C4-2B (cell line): Measurements from ENCODE around the gene FLII.

Source experiments
- H3K27ac ChIP-seq: fragments of 450-650 bp; 2 replicates; pipeline ENCODE4 v1.5.1; 2017
- ZFX ChIP-seq: fragments of 450-650 bp; IDR thresholded peaks from 2 replicates; pipeline ENCODE4 v1.6.1; 2017
- TF ChIP-seq, protein P1 (sequence below): fragments of 450-650 bp; conservative IDR thresholded peaks from 2 replicates; pipeline ENCODE4 v1.5.1; 2017; ENCODE audit warnings: mild to moderate bottlenecking

The FLII gene

DNA sequence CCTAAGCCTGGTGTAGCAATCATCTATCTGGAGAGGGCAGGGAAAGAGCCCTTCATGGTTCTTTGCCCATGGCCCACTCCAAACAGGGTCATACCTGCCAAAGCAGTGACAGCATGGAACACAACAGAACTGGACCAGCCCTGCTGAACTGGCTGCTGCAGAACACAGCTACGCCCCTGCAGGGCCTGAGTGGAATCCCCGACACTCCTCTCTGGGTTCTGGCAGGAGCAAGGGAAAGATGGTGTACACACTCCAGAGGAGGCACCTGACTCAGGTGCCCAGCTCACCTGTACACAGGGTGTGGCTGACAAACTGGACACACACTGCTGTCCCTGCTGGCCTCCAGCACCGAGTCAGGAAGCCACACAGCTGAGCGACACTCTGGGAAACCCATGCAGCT, 21.7 kb upstream of the FLII start:
- no peak overlapping the region for H3K27ac ChIP-seq
- no peak for TF ChIP-seq ZFX
- TF ChIP-seq, protein P1, sequence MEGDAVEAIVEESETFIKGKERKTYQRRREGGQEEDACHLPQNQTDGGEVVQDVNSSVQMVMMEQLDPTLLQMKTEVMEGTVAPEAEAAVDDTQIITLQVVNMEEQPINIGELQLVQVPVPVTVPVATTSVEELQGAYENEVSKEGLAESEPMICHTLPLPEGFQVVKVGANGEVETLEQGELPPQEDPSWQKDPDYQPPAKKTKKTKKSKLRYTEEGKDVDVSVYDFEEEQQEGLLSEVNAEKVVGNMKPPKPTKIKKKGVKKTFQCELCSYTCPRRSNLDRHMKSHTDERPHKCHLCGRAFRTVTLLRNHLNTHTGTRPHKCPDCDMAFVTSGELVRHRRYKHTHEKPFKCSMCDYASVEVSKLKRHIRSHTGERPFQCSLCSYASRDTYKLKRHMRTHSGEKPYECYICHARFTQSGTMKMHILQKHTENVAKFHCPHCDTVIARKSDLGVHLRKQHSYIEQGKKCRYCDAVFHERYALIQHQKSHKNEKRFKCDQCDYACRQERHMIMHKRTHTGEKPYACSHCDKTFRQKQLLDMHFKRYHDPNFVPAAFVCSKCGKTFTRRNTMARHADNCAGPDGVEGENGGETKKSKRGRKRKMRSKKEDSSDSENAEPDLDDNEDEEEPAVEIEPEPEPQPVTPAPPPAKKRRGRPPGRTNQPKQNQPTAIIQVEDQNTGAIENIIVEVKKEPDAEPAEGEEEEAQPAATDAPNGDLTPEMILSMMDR = no peak

DNA sequence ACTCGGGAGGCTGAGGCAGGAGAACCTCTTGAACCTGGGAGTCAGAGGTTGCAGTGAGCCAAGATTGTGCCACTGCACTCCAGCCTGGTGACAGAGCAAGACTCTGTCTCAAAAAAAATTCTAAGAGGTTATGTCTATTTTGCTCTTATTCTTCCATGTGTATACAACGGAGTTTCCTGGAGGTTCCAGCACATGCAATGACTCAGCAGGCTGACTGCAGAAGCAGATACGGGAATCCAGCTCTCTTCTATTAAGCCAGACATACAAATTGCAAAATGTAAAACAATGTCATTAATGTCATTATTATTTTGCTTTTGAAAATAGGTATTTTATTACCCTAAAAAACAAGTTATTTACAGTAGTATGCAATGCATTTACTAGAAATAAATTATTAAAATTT, 20.3 kb upstream of the FLII start:
- no peak for TF ChIP-seq ZFX
- TF ChIP-seq, protein P1 = no peak
- H3K27ac ChIP-seq = no peak overlapping the region

DNA sequence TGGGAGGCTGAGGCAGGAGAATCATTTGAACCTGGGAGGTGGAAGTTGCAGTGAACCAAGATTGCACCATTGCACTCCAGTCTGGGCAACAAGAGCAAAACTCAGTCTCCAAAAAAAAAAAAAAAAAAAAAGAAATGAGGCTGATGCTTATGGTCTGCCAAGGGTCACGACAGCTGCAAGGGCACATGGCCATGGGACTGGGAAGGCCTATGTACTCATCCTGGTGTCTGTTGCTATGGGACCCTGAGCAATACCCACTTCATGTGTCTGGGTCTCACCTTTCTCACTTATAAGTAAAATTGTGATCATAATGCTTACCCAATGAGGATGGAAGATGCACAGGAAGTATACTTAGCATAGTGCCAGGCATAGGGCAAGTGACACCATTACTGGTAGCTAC, 18.5 kb upstream of the FLII start:
- no peak overlapping the region for H3K27ac ChIP-seq
- TF ChIP-seq, protein P1 = no peak
- no peak for TF ChIP-seq ZFX

DNA sequence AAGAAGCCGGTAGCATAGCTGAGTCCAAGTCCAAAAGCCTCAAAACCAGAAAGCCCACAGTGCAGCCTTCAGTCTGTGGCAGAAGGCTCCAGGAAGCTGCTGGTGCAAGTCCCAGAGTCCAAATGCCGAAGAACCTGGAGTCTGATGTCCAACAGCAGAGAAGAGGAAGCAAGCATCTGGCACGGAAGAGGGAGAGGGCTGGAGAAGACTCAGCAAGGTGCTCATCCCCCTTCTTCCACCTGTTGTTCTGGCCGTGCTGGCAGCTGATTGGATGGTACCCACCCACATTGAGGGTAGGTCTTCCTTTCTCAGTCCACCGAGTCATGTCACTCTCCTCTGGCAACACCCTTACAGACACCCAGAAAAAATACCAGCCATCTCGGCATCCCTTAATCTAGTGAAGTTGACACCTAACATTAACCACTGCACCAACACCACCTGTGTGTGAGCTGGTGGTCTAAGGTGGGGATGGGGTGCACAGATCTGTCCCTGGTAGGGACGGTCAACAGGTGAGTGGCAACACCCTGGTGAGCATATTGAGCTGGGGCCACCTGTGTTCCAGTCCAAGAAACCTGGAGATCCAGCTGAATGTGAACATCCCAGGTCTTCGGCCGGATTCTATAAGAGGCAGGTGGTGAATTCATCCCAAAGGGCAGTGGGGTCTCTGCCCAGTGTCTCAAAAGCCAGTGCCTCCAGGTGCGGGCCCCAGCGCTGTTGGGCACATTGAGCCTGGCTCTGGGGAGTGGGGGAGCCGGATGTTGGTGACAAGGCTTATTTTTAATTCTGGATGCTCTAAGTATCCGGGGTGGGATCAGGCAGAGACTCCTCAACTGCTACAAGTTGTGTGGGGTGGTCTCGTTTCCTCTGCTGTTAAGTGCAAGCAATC, 11.8 kb upstream of the FLII start:
- TF ChIP-seq, protein P1 = no peak
- TF ChIP-seq ZFX = no peak
- no peak overlapping the region for H3K27ac ChIP-seq

DNA sequence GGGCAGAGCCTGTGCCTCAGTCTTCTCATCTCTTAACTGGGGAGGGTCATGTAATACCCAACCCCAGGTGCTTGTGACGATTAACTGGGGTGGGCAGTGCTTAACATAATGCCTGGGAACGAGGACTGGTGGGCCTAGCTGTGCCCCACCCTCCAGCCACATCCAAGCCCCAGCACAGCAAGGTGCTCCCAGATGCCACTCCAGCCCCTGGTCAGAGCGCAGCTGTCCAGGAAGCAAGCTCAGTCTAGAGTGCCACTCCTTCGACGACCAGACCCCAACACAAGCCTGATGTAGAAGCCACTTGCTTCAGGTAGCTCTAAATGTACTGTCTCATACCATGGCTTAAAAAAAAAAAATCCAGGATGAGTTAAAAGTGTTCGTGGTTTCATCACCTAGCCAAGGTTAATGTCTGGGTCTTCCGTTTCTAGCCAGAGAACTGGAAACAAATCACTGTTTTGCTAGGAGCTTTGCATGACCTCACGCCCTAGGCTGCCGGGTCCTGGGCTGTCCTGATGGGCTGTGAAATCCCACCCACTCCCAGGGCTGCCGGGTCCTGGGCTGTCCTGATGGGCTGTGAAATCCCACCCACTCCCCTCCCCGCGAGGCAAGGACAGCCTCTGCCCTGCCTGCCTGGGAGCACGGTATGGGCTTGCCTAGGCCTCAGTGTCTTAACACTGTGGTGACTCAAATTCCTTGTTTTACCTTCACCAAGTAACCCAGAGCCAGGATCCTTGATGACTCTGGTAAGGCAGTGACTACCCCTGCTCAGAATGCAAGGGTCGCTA, 9.6 kb upstream of the FLII start:
- no peak overlapping the region for H3K27ac ChIP-seq

DNA sequence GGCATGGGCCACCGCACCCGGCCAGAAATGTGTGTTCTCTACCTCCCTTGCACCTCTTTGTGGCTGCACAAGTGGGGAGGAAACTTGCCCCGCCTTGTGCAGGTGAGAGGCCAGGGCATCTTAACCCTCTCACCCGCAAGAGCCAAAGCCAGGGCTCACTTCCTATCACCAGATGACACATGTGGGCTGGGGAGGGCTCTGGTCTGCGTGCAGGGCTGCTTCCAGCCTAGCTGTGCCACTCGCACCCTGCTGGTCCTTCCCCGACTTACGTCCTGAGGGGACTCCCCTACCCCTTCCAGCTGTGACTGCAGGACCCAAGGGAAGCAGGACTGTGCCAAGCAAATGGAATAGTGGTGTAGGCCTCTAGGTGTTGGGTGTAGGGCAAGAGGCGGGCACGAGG, 8.8 kb upstream of the FLII start:
- no peak for TF ChIP-seq ZFX
- H3K27ac ChIP-seq = no peak overlapping the region

More for the DNA sequence above, 9.6 kb upstream of the FLII start:
- TF ChIP-seq, protein P1 = no peak
- TF ChIP-seq ZFX = no peak

DNA sequence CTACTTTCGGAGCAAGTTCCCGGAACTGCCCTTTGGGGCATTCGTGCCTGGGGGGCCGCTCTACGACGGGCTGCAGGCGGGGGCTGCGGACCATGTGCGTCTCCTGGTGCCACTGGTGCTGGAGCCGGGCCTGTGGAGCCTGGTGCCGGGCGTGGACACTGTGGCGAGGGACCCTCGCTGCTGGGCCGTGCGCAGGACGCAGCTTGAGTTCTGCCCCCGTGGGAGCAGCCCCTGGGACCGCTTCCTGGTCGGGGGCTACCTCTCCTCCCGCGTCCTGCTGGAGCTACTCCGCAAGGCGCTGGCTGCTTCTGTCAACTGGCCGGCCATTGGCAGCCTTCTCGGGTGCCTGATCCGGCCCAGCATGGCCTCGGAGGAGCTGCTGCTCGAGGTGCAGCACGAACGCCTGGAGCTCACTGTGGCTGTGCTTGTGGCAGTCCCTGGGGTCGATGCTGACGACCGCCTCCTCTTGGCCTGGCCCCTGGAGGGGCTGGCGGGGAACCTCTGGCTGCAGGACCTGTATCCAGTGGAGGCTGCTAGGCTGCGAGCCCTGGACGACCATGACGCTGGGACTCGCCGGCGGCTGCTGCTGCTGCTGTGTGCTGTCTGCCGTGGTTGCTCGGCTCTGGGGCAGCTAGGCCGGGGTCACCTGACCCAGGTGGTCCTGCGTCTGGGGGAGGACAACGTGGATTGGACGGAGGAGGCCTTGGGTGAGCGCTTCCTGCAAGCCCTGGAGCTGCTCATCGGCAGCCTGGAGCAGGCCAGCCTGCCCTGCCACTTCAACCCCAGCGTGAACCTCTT, 5.5 kb upstream of the FLII start:
- TF ChIP-seq, protein P1 = no peak
- TF ChIP-seq ZFX = no peak

More for the DNA sequence above, 5.5 kb upstream of the FLII start:
- no peak overlapping the region for H3K27ac ChIP-seq
